ENCODE data around the gene NELL2.

DNA sequence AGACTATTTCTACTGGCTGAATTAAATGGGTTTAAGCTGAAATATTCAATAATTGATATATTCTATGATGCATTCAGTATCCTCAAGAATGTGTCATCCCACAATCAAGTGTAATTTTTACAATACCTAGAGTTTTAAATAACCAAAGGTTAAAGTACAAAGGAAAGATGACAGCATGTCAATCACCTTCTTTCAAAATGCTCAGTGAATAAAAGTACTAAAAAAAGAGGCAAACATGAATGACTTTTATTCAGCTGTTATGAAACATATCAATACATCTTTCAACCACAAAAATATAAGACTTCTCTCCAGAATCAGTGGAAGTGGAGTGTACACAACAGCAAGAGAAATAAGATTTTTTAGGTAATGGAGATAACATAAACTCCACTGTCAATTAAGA lies 72.0 kb downstream of the NELL2 start:
- TF ChIP-seq, protein P1, sequence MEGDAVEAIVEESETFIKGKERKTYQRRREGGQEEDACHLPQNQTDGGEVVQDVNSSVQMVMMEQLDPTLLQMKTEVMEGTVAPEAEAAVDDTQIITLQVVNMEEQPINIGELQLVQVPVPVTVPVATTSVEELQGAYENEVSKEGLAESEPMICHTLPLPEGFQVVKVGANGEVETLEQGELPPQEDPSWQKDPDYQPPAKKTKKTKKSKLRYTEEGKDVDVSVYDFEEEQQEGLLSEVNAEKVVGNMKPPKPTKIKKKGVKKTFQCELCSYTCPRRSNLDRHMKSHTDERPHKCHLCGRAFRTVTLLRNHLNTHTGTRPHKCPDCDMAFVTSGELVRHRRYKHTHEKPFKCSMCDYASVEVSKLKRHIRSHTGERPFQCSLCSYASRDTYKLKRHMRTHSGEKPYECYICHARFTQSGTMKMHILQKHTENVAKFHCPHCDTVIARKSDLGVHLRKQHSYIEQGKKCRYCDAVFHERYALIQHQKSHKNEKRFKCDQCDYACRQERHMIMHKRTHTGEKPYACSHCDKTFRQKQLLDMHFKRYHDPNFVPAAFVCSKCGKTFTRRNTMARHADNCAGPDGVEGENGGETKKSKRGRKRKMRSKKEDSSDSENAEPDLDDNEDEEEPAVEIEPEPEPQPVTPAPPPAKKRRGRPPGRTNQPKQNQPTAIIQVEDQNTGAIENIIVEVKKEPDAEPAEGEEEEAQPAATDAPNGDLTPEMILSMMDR (IDR thresholded peaks at IDR 0.05): no peak
- no peak for TF ChIP-seq POLR2A (IDR thresholded peaks at IDR 0.05)

Data from lower leg skin (tissue), 3 donors.